Left lung (tissue), 10 donors: ENCODE results near the gene HERC6. TPM values are rescaled to one million over a fixed set of nuclear protein-coding genes. Genes with fewer than 3 reads are reported as not detected.

ENCODE experiments used
- ATAC-seq: fragments of 200-7000 bp; cut with Tn5 transposase; one replicate; pipeline ENCODE4 v1.9.1; 2020; ENCODE audit warnings: moderate library complexity
- DNase-seq, 4 donors: peaks; one replicate each; pipeline ENCODE4 v3.0.0-alpha.2; 2013 to 2020
- H3K27ac ChIP-seq, 2 donors: fragments of 200-600 bp; sonication (generic) in 1 of 2; one replicate each; pipeline versions ENCODE4 v1.5.0 to v1.8.0; 2020 to 2021
- H3K27me3 ChIP-seq, 2 donors: fragments of 200-600 bp; sonication (generic) in 1 of 2; one replicate each; pipeline versions ENCODE4 v1.5.0 to v1.8.0; 2020 to 2021
- H3K36me3 ChIP-seq, 2 donors: fragments of 200-600 bp; sonication (generic) in 1 of 2; one replicate each; pipeline versions ENCODE4 v1.5.0 to v1.8.0; 2020 to 2021
- H3K4me1 ChIP-seq, 2 donors: fragments of 200-600 bp; one replicate each; pipeline ENCODE4 v1.8.0; 2021
- H3K4me3 ChIP-seq, 2 donors: fragments of 200-600 bp; sonication (generic) in 1 of 2; one replicate each; pipeline versions ENCODE4 v1.5.0 to v1.8.0; 2020 to 2021; ENCODE audit warnings: mild to moderate bottlenecking in 1 of 2
- H3K9me3 ChIP-seq, 2 donors: fragments of 200-600 bp; sonication (generic) in 1 of 2; one replicate each; pipeline versions ENCODE4 v1.5.0 to v1.8.0; 2020 to 2021
- CTCF ChIP-seq, 2 donors: fragments of 200-600 bp; sonication (generic) in 1 of 2; IDR thresholded peaks; one replicate each; pipeline versions ENCODE4 v1.5.0 to v1.8.0; 2021; ENCODE audit warnings: antibody characterized with exemption in 2 of 2
- intact Hi-C, 2 donors: fragments of 100-400 bp; cut with DNase I; formaldehyde crosslinking; loops; one replicate each; pipeline versions ENCODE4 v1.11.2 to v1.14.2; 2022
- polyA plus RNA-seq, 6 donors: library from polyadenylated mRNA; unstranded; fragments of 120-200 nt; gene quantifications; one replicate each; pipeline ENCODE4 v1.2.1, GENCODE V29; 2013; ENCODE audit not compliant: insufficient read length in 6 of 6
- total RNA-seq, 2 donors: library from RNA; stranded (reverse); fragmentation: NEBNext Ultra II Directional; extraction: Animal tissue kit (Norgen Biotek cat#: 25700); gene quantifications; one replicate each; pipeline ENCODE4 v1.2.1, GENCODE V29; 2021
- donor health status: DM: no; HTN: yes; CAD: no.
- donor health status: DM: no; HTN: no; CAD: no.

Gene HERC6
- total and polyA plus RNA-seq, 8 donors: 10.7 to 21.9 (median 13.0) TPM

GRCh38 chr4:88411491-88412096, 32.9 kb downstream of the HERC6 start:
- no peaks in the 10 kb centered on the region for H3K9me3 ChIP-seq
- intact Hi-C loops: no loop called here
- no peak overlapping the region for H3K27ac ChIP-seq
- no peaks in the 10 kb centered on the region for H3K27me3 ChIP-seq
- peaks cover 0 to 28% of the 10 kb centered on the region in 2 donors for H3K36me3 ChIP-seq
- H3K4me3 ChIP-seq: no peak overlapping the region
- TF ChIP-seq CTCF (IDR thresholded peaks at IDR 0.05): no peak
- DNase-seq (no peak), ATAC-seq (no peak)
- H3K4me1 ChIP-seq: no peaks in the 10 kb centered on the region

GRCh38 chr4:88413801-88414200, 35.1 kb downstream of the HERC6 start:
- Histone ChIP-seq H3K27me3 (no peaks in the 10 kb centered on the region), H3K4me1 (no peaks in the 10 kb centered on the region), H3K9me3 (no peaks in the 10 kb centered on the region), H3K4me3 (no peak overlapping the region), H3K27ac (no peak overlapping the region), H3K36me3 (peaks cover 0 to 28% of the 10 kb centered on the region in 2 donors)
- DNase-seq (no peak), ATAC-seq (no peak)
- TF ChIP-seq CTCF (IDR thresholded peaks at IDR 0.05): no peak
- intact Hi-C loops: no loop called here

- no peaks in the 10 kb centered on the region for H3K4me1 ChIP-seq
- DNase-seq (no peak), ATAC-seq (no peak)
- H3K4me3 ChIP-seq: no peak overlapping the region
- intact Hi-C loops: no loop called here
- no peaks in the 10 kb centered on the region for H3K9me3 ChIP-seq
- peaks cover 0 to 28% of the 10 kb centered on the region in 2 donors for H3K36me3 ChIP-seq
- no peak for TF ChIP-seq CTCF (IDR thresholded peaks at IDR 0.05)
- H3K27me3 ChIP-seq: no peaks in the 10 kb centered on the region
- H3K27ac ChIP-seq: no peak overlapping the region
Observed at GRCh38 chr4:88414755-88415154, 36.1 kb downstream of the HERC6 start.

- ATAC-seq: no peak
- no peaks in the 10 kb centered on the region for H3K27me3 ChIP-seq
- H3K27ac ChIP-seq: no peak overlapping the region
- no peak for TF ChIP-seq CTCF (IDR thresholded peaks at IDR 0.05)
- no peaks in the 10 kb centered on the region for H3K9me3 ChIP-seq
- H3K4me1 ChIP-seq: no peaks in the 10 kb centered on the region
- peaks cover 0 to 28% of the 10 kb centered on the region in 2 donors for H3K36me3 ChIP-seq
- intact Hi-C loops: no loop called here
- no peak overlapping the region for H3K4me3 ChIP-seq
- DNase-seq: no peak
Observed at GRCh38 chr4:88415982-88416381, 37.3 kb downstream of the HERC6 start.

- no peak for ATAC-seq
- intact Hi-C loops: no loop called here
- no peak overlapping the region for H3K4me3 ChIP-seq
- no peak for TF ChIP-seq CTCF (IDR thresholded peaks at IDR 0.05)
- H3K27ac ChIP-seq: no peak overlapping the region
- H3K27me3 ChIP-seq: no peaks in the 10 kb centered on the region
- no peaks in the 10 kb centered on the region for H3K9me3 ChIP-seq
- DNase-seq: no peak
- H3K36me3 ChIP-seq: peaks cover 0 to 12% of the 10 kb centered on the region in 2 donors
- H3K4me1 ChIP-seq: no peaks in the 10 kb centered on the region
Observed at GRCh38 chr4:88418411-88418810, 39.8 kb downstream of the HERC6 start.
